GM21737 (cell line): Measurements from ENCODE around the gene HNRNPK.
A peak's percentile ranks its signal among the peaks of the same experiment; 100 is the strongest.
"Not testable (repeated sequence)": the region's sequence is repeated elsewhere in the genome, so short reads cannot be mapped to it uniquely, and the experiment has no call there.

ENCODE experiments used
- ATAC-seq: cut with Tn5 transposase; IDR thresholded peaks from one replicate; pipeline ENCODE4 v1.9.1; 2021; ENCODE audit warnings: mild to moderate bottlenecking, moderate library complexity; ENCODE audit not compliant: unreplicated experiment

The HNRNPK gene

DNA sequence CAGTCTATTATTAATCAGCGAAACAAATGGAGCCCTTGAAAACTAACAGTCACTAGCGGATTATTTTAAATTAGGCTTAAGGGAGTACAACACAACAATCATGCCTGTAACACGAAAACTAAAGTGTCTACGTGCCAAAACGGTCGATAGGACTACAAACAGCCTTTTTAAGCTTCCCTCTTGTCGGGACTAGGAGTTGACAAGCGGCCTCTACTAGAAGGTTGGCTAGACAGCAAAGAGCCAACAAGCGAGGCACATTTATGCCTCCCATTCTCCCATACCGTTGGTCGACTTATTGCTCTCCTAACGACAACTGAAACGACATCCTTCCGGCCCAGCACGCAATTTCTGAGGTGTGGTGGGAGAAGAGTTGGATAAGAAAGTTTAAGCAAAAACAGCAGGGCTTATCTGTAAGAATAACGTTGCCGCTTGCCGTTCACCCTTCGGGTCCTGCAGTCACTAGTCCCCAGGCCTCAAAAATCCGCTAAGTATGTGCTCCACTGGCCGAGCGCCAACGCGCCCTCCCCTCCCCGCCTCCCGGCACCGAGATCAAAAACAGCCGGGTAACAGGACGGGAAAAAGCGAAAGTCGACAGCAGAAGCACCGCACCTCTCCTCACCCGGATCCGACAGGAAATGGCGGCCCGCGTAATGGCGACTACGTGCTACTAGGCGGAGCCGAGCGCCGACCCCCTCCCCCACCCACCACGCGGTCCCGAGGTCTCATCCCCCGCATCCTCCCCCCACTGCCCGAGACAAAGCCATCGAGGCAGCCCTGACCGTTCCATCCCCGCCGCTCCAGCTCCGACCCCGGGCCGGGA lies 813 bp downstream of the HNRNPK start:
- ATAC-seq, result peak; percentile 19

DNA sequence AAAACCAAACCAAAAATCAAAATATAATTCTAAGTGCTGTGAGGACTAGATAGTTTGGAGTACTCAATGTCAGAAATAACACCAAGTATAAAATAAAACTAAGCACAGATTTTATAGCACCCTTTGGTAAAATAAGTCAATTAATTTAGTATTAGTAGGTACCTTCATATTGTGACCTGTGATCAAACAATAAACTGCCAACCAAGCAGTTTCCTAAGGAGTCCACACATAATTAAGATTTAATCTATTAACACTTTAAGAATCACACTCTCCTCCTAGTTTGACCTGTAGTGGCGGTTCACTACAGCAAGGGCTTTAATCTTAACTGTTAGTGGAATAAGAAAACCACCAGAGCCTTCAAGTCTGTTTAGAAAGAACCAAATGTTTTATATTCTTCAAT lies 2.8 kb downstream of the HNRNPK start:
- ATAC-seq, result no peak

DNA sequence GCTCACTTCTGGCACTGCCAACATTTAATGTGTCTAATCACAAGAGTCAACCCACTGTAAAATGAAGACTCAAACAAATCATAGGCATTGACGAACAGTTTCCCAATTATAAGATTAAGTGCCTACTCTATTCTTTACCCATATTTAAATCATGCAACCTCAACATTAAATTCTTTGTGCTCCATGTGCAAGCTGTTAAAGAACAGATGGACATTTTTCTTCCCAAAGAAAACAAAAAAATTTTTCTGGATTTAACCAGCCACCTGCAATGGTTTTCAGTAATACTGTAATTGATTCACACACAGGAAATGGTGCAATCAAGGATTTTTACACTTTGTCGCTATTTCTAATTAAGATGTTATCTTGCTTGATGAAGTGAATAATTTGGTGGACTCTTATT lies 3.6 kb downstream of the HNRNPK start:
- no peak for ATAC-seq

DNA sequence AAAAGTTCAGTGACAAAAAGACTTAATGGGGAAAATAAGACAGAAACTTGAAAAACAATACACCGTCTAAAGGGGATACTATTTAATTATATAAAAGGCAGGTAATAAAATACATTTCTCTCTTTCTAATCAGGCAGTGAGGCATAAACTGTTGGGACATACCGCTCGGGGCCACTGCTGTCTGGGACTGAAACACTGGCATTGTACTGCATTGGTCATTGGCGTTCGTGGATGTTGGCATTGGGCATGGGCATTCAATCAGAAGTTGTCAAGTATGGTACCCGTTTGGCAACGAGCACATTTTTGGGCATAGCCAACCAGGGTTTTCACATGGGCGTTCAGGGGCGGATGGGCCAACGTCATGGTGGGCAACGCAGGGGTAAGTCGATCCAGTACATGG lies 4.7 kb downstream of the HNRNPK start:
- no peak for ATAC-seq

DNA sequence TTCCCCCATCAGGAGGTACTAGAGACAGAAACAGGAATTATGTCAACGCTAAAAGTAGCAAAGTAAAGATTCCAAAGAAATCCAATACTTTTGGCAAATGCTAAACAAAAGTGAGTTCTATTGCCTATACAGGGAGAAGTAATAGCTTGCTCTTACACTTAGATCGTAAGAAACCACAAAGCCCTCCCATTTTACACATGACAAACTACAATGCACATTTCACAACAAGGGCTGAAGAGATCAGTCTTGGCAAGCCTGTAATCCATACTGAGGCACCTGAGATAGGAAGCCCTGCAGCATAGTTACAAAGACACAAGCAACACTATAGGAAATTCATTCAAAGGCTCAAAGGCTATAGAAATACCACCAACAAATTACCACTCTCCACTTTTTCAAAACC lies 7.7 kb downstream of the HNRNPK start:
- ATAC-seq, result no peak

DNA sequence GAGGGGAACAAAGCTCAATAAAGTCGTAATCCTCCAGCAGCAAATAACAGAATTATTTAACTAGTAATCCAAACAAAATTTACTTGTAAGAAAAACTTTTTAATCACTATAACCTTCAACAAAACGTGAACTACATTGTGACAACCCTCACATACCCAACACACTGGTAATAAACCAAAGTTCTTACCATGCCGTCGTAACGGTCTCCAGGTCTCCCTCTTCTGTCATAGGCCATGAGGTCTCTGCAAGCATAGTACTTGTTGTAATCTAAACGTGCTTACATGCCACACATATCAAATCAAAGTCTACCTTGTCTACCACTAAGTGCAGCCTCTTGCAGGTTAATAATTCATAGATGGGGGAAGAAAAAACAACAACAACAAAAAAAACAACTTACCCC lies 8.5 kb downstream of the HNRNPK start:
- no peak for ATAC-seq

DNA sequence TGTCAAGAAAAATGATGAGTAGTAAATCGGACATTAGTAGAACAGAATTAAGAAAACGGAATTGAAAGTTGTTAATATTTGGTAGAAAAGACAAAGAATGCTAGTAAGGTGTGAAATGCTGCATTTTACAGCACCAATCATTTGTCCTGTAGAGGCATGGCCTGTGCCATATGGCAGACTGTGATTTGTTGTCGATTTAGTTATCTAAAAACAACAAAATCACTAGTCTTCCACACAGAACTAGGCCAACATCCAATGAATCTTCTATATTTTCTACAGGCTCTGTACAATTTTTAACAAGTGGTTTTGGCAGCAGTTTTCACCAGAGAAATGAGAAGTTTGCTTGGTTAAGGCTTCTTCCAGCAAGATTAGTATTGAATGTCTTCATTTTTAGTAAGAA lies 10.4 kb downstream of the HNRNPK start:
- ATAC-seq, result no peak

DNA sequence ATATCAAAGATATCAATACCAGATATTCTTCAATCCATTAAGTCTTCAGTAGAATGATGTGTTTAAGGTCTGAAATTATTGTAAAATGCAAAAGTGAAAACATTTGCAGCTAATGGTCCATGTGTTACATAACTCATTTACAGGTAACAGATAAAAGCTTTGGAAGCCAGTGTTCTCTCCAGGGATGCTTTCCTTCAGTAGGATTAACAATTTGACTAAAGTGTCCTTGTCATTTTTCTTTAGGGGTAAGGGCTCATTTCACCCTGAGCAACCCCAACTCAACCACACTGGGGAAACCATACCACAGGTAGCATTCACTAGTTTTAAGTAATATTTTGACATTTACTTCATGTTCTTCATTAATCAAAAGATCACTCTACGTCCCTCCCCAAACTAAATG lies 12.9 kb downstream of the HNRNPK start:
- ATAC-seq, result no peak

DNA sequence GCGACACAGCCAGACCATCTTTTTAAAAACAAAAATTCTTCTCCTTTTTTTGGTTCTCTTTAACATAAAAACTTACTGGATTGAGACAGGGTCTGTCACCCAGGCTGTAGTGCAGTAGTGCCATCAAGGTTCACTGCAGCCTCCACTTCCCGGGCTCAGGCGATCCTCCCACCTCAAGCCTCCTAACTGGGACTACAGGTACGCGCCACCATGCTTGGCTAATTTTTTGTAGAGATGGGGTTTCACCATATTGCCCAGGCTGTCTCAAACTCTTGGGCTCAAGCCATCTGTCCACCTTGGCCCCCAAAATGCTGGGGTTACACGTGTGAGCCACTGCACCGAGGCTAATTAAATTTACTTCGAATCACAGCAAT lies 13.8 kb downstream of the HNRNPK start:
- ATAC-seq, result no peak

DNA sequence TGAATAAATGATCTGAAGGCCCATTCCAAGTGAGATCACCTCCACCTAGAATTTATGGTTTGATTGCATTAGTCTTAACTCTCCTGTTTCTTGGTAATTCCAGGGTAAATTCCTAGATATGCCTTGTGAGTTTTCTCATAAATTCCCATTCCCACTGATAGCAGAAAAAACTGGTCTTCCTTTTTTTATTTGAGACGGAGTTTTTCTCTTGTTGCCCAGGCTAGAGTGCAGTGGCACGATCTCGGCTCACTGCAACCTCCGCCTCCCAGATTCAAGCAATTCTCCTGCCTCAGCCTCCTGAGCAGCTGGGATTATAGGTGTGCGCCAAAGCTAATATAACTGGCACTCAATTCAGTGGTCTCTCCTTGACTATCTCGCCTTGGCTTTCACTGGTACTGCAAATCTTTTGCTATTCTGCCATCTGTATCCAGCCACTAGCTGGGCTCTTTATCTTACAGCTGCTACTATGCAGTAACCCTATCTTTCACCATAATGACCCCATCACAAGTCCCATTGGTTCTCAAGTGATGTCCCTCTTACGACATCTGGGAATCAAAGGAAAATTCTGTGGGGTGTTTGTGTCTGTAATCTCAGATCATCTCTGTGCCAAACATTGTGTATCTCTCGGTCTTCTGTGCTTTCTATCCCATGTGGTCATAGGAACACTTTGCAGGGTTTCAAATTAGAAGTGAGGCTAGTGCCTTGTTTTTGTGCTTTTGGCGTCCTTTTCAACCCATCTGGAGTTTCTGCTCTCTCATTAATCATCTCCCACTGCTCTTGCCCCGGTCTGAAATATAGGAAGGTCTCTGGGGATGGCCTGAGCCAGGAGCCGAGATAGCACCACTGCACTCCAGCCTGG lies 14.4 kb downstream of the HNRNPK start:
- ATAC-seq, result no peak

DNA sequence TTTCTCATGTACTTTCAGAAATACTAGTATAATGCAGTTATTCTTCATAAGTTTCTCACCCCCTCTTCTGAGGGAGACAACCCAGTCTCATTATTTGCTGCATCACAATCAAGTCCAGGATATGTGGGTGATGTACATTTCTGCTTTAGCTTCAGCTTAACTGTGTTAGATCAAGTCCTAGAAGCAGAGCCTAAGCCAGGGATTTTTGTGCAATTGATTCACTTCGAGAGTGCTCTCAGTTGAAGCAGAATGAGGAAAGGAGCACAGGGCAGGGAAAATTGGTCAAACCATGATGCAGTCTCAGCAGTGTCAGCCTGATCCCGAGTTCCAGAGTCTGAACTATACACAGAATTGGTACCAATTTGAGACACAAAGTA lies 15.1 kb downstream of the HNRNPK start:
- no peak for ATAC-seq

DNA sequence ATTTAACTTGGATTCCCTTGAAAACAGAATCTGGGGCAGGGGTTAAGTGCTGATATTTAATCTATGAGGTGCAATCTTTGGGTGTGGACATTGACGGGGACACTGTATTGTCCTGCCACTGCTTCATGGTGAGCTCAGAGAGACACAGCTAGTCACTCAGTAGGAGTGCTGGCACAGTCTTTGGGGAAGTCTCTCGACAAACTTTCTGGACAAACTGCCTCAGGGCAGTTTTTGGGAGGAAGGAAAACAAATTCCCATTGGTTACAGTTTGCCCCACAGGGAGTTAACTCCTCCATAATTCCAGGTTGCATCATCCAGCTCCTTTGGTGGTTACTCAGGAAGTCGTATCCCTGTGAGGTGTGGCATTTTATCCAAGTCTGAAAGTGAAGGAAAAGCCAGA lies 17.9 kb downstream of the HNRNPK start:
- ATAC-seq, result no peak

DNA sequence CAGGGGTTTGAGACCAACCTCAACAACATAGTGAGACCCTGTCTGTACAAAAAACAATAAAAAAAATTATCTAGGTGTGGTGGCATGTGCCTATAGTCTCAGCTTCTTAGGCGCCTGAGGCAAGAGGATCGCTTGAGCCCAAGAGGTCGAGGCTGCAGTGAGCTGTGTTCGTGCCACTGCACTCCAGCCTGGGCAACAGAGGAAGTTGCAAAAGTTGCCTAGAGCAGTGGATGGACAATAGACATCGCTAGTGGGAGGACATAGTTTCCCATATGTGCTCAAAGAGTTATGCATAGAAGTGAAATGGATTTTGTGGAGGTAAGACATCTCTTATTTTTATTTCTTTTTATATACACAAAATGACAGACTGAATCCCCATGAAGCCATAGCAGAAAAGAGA lies 19.0 kb downstream of the HNRNPK start:
- ATAC-seq, result no peak

DNA sequence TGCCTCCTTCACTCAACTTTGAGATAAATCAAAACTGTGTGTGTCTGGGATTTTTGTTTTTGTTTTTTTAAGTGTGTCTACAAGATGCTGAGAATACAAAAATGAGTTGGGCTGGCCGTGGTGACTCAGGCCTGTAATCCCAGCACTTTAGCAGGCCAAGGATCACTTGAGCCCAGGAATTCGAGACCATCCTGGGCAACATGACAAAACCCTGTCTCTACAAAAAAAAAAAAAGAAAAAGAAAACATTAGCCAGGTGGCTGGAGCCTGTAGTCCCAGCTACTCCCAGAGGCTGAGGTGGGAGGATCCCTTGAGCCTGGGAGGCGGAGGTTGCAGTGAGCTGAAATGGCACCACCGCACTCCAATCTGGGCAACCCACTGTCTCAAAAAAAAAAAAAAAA lies 21.0 kb downstream of the HNRNPK start:
- ATAC-seq, result no peak

DNA sequence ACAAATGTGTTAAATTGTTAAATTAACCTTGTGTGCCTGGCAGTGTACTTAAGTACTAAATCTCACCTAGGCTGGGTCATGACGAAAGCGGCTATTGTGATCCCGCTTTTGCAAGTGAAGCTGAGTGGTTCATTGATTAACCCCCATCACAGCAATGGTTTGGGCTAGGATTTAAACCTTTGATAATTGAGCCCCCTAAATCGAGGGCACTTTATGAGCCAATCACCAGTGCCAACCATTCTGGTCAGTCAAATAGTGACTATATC lies 22.8 kb downstream of the HNRNPK start:
- ATAC-seq, result no peak

DNA sequence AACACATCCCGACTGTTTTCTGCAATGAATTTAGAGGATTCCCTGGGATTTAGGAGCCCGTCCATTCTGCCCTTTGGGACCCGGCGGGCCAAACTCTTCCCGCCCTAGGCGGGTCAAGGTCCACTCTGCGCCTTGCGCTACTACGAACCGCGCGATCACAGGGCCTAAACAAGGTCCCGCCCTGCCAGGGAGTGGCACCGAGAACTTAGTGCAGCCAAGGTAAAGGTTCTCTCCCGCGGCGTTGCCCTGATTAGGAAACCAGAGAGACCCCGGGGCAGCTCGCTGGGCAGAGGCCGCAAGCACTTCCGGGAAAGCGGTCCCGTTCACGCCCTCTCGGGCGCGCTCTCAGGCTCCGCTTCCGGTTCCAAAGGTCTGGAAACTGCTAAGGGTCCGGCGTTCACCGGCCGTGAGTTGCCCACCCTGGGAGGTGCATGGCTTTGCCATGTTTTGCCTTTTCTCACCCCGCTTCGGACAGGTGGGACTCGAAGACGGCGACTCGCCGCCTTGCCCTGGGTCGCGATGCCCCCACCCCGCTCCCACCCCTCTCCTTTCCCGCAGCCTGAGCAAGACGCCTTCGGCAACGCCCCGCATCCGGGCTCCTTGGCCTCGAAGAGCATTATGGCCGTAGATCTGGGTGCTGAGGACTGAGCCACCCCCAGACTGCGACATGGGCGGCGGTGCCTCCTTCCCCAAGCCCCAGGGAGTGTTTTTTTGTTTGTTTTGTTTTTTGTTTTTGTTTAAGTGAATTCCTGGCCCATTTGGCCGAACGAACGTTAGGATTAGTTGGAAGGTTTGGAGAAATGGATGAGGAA lies 23.4 kb downstream of the HNRNPK start:
- ATAC-seq, result peak; percentile 82

DNA sequence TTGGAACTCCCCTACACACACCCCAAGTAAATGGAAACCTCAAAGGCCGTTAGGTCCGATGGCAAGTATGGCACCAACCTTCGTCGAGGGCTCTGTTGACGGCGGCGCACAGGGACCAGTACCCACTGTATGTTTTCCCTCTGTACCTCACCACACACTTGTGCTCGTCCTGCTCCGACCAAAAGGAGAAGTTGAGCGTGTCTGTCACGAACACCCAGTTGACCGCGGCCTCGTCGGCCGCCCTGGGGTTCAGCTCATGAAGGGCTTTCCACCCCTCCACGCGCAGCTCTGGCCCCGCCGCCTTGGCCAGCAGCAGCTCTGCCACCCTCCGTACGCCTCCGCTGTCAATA lies 24.0 kb downstream of the HNRNPK start:
- peak; percentile 46 for ATAC-seq

DNA sequence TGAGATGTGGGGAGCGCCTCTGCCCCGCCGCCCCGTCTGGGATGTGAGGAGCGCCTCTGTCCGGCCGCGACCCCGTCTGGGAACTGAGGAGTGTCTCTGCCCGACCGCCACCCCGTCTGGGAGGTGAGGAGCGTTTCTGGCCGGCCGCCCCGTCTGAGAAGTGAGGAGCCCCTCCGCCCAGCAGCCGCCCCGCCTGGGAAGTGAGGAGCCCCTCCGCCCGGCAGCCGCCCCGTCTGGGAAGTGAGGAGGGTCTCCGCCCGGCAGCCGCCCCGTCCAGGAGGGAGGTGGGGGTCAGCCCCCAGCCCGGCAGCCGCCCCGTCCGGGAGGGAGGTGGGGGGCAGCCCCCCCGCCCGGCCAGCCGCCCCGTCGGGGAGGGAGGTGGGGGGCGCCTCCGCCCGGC lies 31.9 kb downstream of the HNRNPK start:
- not testable (repeated sequence) for ATAC-seq

DNA sequence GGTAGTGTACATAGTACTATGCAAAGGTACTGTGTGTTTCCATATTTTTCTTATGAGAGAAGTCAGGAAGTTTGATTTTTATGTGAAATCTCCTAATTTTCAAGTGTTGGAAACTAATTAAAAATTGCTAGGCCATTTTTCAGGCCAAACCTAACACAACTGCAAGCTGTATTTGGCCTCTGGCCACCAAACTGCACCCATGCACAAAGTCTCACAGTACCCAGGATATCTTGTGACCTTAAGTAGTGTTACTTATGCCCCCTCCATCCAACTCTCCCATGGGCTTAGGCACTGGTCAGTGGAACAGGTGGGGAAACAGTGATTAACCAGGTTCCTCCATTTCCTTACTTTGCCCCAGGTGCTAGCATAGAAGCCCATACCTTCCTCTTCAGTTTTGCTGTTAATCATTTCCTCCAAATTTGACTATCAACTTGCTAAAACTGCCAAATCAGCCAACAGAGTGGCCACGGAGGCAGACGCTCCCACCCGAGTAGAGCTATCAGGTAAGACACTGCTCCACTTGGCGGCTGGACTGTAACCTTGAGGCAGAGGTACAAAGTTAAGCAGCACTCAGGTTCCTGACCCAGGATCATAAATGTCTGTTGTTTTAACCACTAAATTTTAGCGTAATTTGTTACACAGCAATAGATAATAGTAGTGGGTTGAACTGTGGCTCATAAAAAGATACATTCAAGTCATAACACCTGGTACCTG lies 39.3 kb downstream of the HNRNPK start:
- no peak for ATAC-seq

DNA sequence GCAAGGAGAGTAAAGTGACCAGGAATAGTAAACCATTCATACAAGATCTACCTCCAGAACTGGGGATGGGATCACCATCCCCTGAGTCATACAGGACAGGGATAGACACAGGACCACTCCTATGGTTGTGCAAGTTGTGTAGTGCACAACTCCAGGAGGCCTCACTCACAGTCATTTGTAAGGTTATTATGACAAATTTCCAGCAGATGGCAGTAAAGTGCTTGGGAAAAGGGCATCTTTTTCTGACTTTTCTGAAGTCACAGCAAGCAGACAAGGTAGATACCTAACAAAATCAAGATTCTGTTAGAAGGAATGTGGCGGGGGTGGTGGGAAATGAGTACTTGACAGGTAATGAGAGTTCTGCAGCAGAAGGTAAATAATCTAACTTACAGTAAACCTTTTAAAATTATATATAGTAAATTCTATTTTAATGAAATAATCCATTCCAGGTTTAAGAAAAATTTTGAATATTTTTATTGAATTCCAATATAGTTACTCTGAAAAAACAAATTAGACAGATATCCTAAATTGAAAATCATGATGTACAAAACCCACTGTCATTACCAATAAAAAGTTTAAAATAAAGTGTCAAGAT lies 42.1 kb downstream of the HNRNPK start:
- ATAC-seq, result peak; percentile 65

DNA sequence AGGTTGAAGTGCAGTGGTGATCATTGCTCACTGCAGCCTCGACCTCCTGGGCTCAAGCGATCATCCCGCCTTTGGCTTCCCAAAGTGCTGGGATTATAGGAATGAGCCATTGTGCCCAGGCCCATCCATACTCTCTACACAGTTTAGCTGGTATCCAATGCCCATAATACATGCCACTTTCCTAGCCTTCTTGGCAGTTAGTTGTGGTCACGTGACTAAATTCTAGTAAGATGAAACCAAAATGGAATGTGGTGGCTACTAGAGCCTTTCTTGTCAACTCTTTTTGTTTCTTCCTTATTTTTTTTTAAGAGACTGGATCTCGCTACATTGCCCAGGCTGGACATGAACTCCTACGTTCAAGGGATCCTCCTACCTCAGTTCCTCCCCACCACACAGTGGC lies 43.5 kb downstream of the HNRNPK start:
- ATAC-seq, result no peak
